Measurements from ENCODE around the gene VMA21.

Gene VMA21

DNA sequence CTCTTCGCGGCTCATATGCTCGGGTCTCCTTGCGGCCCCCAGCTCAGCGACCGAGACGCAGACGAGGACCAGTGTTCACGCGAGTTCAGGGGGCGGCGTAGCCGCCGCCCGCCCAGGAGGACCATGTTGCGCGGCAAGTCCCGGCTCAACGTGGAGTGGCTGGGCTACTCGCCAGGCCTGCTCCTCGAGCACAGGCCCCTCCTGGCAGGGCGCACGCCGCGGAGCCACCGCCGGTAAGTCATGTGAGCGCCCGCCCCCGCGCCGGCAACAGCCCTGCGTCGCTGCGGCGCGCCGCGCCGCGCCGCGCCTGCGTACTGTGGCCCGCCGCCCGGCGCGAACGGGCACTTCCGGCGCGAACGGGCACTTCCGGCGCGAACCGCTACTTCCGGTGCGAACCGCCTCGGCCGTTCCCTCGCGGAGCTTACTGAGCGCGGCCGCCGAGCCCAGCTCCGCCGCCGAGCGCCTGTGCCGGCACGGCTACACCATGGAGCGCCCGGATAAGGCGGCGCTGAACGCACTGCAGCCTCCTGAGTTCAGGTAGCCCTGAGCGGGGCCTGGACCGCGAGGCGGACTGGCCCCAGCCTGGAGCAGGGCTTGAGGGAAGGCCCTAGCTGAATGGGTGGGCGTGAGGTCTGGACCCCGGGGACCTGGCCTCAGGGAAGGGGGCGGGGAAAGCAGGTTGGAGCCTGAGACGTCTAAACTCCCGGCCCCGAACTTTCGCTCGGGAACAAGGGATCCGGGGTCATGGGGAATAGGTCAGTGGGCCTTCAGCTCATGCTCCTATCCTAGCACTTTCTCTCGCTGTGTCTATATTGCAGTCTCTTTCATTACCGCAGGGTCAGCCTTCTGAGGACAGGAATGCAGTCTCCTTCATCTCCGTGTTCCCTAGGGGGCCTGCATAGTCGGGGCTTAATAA, at the start of gene VMA21:
VMA21 (plus strand) TSS at position 382 of the 916 bp plus-strand sequence; CDS start at position 485, 103 bp downstream.
- DNase-seq (ENCODE audit: low read depth in 3 of 3) = peak; percentile 64 to 70 (median 64)

- DNase-seq (ENCODE audit: low read depth in 3 of 3) = no peak
Measured at GRCh38 chrX:151359341-151359740, 37.7 kb upstream of the VMA21 start.

DNA sequence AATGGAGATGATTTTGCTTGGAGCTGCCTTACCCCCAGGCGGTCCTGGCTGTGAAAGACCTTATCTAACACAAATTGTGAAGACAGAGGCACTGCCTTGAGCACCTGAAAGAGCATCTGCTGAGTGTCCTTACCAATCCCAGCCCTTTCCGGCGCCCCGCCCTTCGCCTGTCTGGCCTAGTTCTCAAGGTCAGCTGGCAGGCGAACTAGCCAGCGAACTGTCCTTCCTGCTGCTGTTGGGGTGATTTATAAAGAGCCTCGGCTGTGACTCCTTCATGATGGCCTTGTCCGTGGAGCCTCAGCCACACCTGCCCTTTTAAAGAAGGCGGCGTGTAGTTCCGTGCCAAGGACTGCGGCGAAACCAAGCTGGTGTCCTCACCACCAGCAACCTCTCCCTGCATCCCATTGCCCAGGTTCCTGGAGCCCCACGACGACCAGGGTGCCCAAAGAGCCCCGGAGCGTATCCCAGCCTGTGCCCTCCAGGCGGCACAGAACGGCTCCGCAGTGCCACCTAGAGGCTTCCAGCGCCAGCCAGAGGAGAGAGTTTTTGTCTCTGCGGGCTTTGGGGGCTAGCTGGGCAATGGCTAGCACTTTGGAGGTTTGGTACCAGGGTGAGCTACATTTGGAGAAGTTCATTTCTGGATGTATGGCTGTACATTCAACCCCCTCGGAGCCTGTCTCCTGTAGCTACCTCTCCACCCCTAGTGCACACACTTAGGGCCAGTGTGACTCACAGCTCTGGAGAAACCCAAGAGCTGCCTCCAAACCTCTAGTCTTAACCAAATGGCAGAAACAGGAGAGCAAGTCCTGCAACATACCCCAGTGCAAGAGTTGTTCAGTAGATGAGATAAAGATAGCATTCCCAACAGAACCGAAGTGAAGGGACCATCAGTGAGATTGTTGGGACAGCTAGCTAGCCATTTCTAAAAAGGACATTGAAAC, 36.8 kb upstream of the VMA21 start:
- peak; percentile 3 to 5 (median 4) for DNase-seq (ENCODE audit: low read depth in 3 of 3)

DNA sequence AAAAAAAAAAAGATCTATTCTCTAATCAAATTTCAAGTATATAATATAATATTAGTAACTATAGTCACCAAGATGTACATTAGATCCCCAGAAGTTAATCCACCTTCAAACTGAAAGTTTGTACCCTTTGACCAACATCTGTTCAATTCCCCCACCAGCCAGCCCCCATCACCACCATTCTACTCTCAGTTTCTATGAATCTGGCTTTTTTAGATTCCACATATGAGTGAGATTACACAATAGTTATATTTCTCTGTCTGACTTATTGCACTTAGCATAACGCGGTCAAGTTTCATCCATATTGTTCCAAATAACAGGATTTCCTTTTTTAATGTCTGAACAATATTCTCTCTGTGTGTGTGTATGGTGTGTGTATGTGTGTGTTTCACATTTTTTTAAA, 33.7 kb upstream of the VMA21 start:
- no peak for DNase-seq (ENCODE audit: low read depth in 3 of 3)

DNA sequence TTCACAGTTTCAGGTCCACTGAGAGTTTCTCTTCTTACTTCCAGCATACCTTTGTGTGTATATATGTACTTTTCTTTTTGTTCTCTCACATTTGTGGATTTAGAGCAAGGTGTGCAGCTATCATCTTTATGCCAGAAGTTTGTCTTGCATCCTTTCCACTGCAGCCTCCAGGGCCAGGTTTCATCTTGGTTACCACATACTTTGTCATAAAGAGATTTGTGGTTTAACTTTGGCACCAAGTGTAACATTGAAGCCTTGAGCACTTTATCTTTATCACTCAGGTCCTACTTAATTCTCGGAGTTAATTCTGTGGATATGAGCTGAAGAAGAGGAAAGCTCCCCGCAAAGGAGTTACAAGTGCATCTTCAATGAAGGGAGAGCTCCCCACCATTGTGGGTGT, 31.4 kb upstream of the VMA21 start:
- no peak for DNase-seq (ENCODE audit: low read depth in 3 of 3)

DNA sequence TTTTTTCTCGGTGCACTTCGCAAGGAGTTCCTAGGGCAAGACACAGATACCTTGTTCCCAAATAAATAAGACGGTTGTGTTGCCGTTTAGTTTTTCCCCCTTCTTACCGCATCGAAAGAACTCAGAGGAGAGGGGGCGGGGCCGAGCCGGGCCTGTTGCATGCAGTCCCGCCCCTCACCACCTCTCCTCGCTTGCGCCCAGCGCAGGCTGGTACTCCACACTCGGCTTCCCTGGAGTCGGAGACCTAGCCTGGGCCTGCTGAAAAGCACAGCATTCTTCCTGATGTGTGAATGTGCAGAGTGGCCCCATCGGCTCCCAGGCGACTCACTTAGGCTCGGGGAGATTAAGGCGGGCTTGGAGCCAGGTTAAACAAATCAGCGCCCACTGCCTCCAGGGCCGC, 26.1 kb upstream of the VMA21 start:
- no peak for DNase-seq (ENCODE audit: low read depth in 3 of 3)

GRCh38 chrX:151384807-151385206, 12.2 kb upstream of the VMA21 start:
- DNase-seq (ENCODE audit: low read depth in 3 of 3) = no peak

GRCh38 chrX:151386838-151387459, 10.1 kb upstream of the VMA21 start:
- no peak for DNase-seq (ENCODE audit: low read depth in 3 of 3)

GRCh38 chrX:151391722-151392121, 5.3 kb upstream of the VMA21 start:
- DNase-seq (ENCODE audit: low read depth in 3 of 3) = no peak

GRCh38 chrX:151393514-151393913, 3.5 kb upstream of the VMA21 start:
- DNase-seq (ENCODE audit: low read depth in 3 of 3) = peak in 1 of 3 experiments; percentile 50

DNA sequence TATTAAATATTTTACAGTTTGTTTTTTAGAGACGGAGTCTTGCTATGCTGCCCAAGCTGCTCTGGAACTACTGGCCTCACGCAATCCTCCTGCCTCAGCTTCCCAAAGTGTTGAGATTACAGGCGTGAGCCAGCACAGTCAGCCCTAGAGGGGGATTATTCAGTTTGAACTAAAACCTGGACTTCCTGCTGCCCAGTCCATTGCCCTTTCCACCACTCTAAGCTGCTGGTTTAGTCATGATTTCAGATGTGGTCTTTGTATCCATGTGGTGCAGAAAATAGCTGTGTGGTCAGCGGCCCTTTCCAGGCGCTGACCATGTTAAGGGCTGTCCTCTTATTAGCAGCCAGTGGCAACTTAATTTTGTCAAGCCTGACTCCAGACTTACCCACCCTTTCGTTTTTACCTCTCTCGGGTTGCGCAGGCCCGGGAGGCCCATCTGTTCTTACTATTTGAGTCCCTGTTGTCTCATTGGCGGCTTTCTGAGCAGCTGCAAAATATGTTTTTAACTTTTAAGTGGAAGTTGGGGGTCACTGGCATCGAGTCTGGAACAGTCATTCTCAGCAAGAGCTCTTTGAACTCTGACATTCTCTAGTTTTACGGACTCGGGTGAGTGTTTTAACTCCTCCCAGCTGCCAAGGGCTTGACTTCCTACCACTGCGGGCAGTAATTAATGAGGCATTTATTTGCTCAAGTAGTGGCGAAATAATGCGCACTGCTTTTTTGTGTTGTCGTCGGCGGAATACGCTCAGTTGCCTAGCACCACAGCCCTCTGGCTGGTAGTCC, 773 bp upstream of the VMA21 start:
- DNase-seq (ENCODE audit: low read depth in 3 of 3) = peak in 1 of 3 experiments; percentile 30

GRCh38 chrX:151397741-151398070, 700 bp downstream of the VMA21 start:
- no peak for DNase-seq (ENCODE audit: low read depth in 3 of 3)

DNA sequence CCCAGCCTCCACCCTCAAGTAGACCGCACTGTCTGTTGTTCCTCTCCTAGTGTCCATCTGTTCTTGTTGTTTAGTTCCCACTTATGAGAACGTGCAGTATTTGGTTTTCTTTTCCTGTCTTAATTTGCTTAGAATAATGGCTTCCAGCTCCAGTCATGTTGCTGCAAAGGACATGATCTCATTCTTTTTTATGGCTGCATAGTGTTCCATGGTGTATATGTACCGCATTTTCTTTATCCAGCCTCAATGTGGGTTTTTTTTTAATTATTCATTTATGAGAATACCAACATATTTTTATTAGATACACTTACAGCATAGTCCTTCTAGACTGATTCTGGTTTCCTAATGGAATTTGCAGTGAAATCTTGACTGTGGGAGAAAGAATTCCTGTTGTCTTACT, 1.3 kb downstream of the VMA21 start:
- no peak for DNase-seq (ENCODE audit: low read depth in 3 of 3)

GRCh38 chrX:151402719-151403390, 5.8 kb downstream of the VMA21 start:
- DNase-seq (ENCODE audit: low read depth in 3 of 3) = no peak

GRCh38 chrX:151416579-151416978, 19.6 kb downstream of the VMA21 start:
- DNase-seq (ENCODE audit: low read depth in 3 of 3) = no peak

GRCh38 chrX:151419782-151420181, 22.8 kb downstream of the VMA21 start:
- no peak for DNase-seq (ENCODE audit: low read depth in 3 of 3)

GRCh38 chrX:151424505-151424904, 27.5 kb downstream of the VMA21 start:
- DNase-seq (ENCODE audit: low read depth in 3 of 3) = no peak

GRCh38 chrX:151448509-151448908, 51.5 kb downstream of the VMA21 start:
- no peak for DNase-seq (ENCODE audit: low read depth in 3 of 3)

GRCh38 chrX:151458824-151459223, 61.8 kb downstream of the VMA21 start:
- no peak for DNase-seq (ENCODE audit: low read depth in 3 of 3)
